CD4-positive, CD25-positive, alpha-beta regulatory T cell (primary cell): ENCODE measurements around the gene IPO13. TPM values are rescaled to one million over a fixed set of nuclear protein-coding genes. Genes with fewer than 3 reads are reported as not detected.

Experiments
- ATAC-seq, 2 donors: fragments of 150-1000 bp; cut with Tn5 transposase; one replicate each; pipeline ENCODE4 v1.10.0; 2021; ENCODE audit warnings: low read depth in 2 of 2, moderate number of reproducible peaks in 2 of 2, moderate library complexity in 1 of 2
- DNase-seq, 3 donors: peaks; one replicate each; pipeline versions ENCODE4 v3.0.0 to v3.0.0-alpha.2; 2012 to 2022; ENCODE audit warnings: mixed read lengths in 1 of 3
- H3K27ac ChIP-seq: one replicate; pipeline ENCODE4 v1.7.0; 2013; ENCODE audit warnings: mild to moderate bottlenecking, low read length; ENCODE audit not compliant: insufficient read depth, poor library complexity, severe bottlenecking
- H3K27me3 ChIP-seq: one replicate; pipeline ENCODE4 v1.7.0; 2013; ENCODE audit warnings: low read length; ENCODE audit not compliant: control insufficient read depth, insufficient read depth
- H3K36me3 ChIP-seq: one replicate; pipeline ENCODE4 v1.7.0; 2013; ENCODE audit warnings: mild to moderate bottlenecking, low read length, moderate library complexity; ENCODE audit not compliant: control insufficient read depth, insufficient read depth
- H3K4me1 ChIP-seq: 2 replicates; pipeline ENCODE4 v1.7.0; 2013; ENCODE audit warnings: mild to moderate bottlenecking, low read length; ENCODE audit not compliant: insufficient read depth, control insufficient read depth, poor library complexity, severe bottlenecking
- H3K4me3 ChIP-seq: one replicate; pipeline ENCODE4 v1.7.0; 2013; ENCODE audit warnings: low read depth, mild to moderate bottlenecking, low read length, moderate library complexity
- H3K9me3 ChIP-seq, 2 experiments: 1 replicate in 1 of 2; 2 replicates in 1 of 2; pipeline ENCODE4 v1.7.0; 2013; ENCODE audit warnings: low read length in 2 of 2, mild to moderate bottlenecking in 1 of 2, moderate library complexity in 1 of 2; ENCODE audit not compliant: control insufficient read depth in 2 of 2
- H3K27ac Mint-ChIP-seq, 3 donors: one replicate each; pipeline ENCODE4 v1.8.0; 2020 to 2022; ENCODE audit warnings: mild to moderate bottlenecking in 3 of 3, mixed read lengths in 3 of 3, moderate library complexity in 2 of 3
- H3K27me3 Mint-ChIP-seq: one replicate; pipeline ENCODE4 v1.8.0; 2022; ENCODE audit warnings: mild to moderate bottlenecking, mixed read lengths
- H3K36me3 Mint-ChIP-seq: one replicate; pipeline ENCODE4 v1.8.0; 2020; ENCODE audit warnings: mixed read lengths
- H3K4me1 Mint-ChIP-seq, 4 donors: one replicate each; pipeline ENCODE4 v1.8.0; 2020 to 2022; ENCODE audit warnings: mixed read lengths in 4 of 4, mild to moderate bottlenecking in 1 of 4
- H3K4me3 Mint-ChIP-seq, 4 donors: one replicate each; pipeline ENCODE4 v1.8.0; 2020 to 2022; ENCODE audit warnings: mild to moderate bottlenecking in 4 of 4, mixed read lengths in 4 of 4, moderate library complexity in 3 of 4
- H3K9me3 Mint-ChIP-seq, 7 donors: one replicate each; pipeline ENCODE4 v1.8.0; 2020 to 2022; ENCODE audit warnings: mixed read lengths in 7 of 7, mild to moderate bottlenecking in 3 of 7, moderate library complexity in 2 of 7
- polyA plus RNA-seq, 4 donors: library from polyadenylated mRNA; unstranded; fragments of 300-500 nt; fragmentation: Illumina TruSeq; gene quantifications; one replicate each; pipeline ENCODE4 v1.2.3, GENCODE V29; 2021
- total RNA-seq: library from RNA; stranded (reverse); gene quantifications from one replicate; pipeline ENCODE4 v1.2.3, GENCODE V29; 2022

IPO13 gene
- total and polyA plus RNA-seq, 5 donors from 2014 or later: 9.4 to 12.6 (median 10.7) TPM

GRCh38 chr1:43991200-43991475, 44.4 kb downstream of the IPO13 start:
- DNase-seq (no peak), ATAC-seq (no peak)
- peaks cover 2 to 14% (median 6%) of the 10 kb centered on the region in 4 donors for H3K4me1 Mint-ChIP-seq
- peak overlapping the region; percentile 90 to 97 (median 94) for H3K4me3 Mint-ChIP-seq
- H3K27me3 ChIP-seq: no peaks in the 10 kb centered on the region
- H3K27me3 Mint-ChIP-seq: no peaks in the 10 kb centered on the region
- peak overlapping the region; percentile 46 for H3K4me3 ChIP-seq
- H3K27ac ChIP-seq: peak overlapping the region; percentile 57
- peaks cover 16% of the 10 kb centered on the region for H3K4me1 ChIP-seq
- no peaks in the 10 kb centered on the region for H3K36me3 ChIP-seq
- no peaks in the 10 kb centered on the region for H3K9me3 ChIP-seq
- H3K27ac Mint-ChIP-seq: peak overlapping the region in 2 of 3 donors; percentile 49 to 90
- H3K36me3 Mint-ChIP-seq: no peaks in the 10 kb centered on the region
- H3K9me3 Mint-ChIP-seq: no peaks in the 10 kb centered on the region

DNA sequence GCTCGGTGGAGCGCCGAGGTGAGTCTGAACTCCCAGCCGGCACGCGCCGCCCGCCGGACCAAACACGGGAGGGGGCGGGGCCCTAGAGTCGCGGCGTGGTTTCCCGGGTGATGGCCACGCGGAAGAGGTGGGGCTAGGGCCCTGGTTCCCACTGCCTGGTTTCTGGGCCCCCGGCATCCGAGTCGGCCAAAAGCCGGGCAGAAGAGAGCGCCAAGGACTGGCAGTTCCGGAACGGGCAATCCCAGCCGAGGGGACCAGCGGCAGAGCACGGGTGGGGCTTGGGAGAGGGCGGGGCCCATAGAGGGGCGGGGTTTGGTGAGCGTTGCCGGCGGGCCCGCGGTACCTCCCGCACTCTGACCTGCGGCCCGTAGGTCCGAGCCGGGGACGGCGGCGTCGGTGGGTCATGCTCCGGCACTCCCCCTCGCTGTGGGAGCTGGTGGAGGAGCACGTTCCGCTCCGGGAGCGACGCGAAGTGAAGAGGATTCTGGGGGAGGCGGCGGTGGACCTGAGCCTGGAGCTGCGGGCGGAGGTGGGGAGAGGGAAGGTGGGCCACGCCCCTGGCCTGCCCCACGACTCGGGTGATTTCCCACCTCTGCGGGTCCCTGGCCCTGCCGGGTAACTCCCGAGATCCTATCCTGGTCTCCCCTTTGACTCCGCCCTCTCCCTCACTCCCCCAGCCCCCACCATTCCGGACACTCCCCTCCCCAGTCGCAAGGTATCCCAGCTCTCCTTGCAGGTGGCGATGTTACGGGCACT, 44.9 kb downstream of the IPO13 start, which contains the start of gene CCDC24:
Gene CCDC24 (plus strand): TSS at position 124 of the 756 bp plus-strand sequence. CDS start 280 bp downstream, at position 404.
- H3K4me3 ChIP-seq: peak within 1 kb of the TSS; percentile 46
- H3K27me3 Mint-ChIP-seq: no peaks in the 10 kb centered on the region
- H3K27me3 ChIP-seq: no peaks in the 10 kb centered on the region
- H3K27ac Mint-ChIP-seq: peak within 1 kb of the TSS in 2 of 3 donors; percentile 49 to 90
- H3K36me3 Mint-ChIP-seq: no peaks in the 10 kb centered on the region
- peaks cover 2 to 14% (median 6%) of the 10 kb centered on the region in 4 donors for H3K4me1 Mint-ChIP-seq
- peak within 1 kb of the TSS; percentile 57 for H3K27ac ChIP-seq
- no peaks in the 10 kb centered on the region for H3K36me3 ChIP-seq
- H3K4me3 Mint-ChIP-seq: peak within 1 kb of the TSS; percentile 90 to 97 (median 94)
- no peaks in the 10 kb centered on the region for H3K9me3 Mint-ChIP-seq
- no peaks in the 10 kb centered on the region for H3K9me3 ChIP-seq
- DNase-seq (peak; percentile 71 to 75 (median 72)), ATAC-seq (peak; percentile 79 to 81)
- peaks cover 16% of the 10 kb centered on the region for H3K4me1 ChIP-seq

- Histone ChIP-seq H3K36me3 (no peaks in the 10 kb centered on the region), H3K27ac (no peak overlapping the region), H3K27me3 (no peaks in the 10 kb centered on the region), H3K4me3 (no peak overlapping the region), H3K4me1 (peaks cover 16% of the 10 kb centered on the region), H3K9me3 (no peaks in the 10 kb centered on the region)
- Mint-ChIP-seq H3K36me3 (no peaks in the 10 kb centered on the region), H3K9me3 (no peaks in the 10 kb centered on the region), H3K4me3 (peak overlapping the region; percentile 90 to 95 (median 92)), H3K4me1 (peaks cover 2 to 14% (median 6%) of the 10 kb centered on the region in 4 donors), H3K27ac (peak overlapping the region in 2 of 3 donors; percentile 36 to 49), H3K27me3 (no peaks in the 10 kb centered on the region)
- DNase-seq (no peak), ATAC-seq (no peak)
Observed at GRCh38 chr1:43992232-43992995, 45.7 kb downstream of the IPO13 start.

DNA sequence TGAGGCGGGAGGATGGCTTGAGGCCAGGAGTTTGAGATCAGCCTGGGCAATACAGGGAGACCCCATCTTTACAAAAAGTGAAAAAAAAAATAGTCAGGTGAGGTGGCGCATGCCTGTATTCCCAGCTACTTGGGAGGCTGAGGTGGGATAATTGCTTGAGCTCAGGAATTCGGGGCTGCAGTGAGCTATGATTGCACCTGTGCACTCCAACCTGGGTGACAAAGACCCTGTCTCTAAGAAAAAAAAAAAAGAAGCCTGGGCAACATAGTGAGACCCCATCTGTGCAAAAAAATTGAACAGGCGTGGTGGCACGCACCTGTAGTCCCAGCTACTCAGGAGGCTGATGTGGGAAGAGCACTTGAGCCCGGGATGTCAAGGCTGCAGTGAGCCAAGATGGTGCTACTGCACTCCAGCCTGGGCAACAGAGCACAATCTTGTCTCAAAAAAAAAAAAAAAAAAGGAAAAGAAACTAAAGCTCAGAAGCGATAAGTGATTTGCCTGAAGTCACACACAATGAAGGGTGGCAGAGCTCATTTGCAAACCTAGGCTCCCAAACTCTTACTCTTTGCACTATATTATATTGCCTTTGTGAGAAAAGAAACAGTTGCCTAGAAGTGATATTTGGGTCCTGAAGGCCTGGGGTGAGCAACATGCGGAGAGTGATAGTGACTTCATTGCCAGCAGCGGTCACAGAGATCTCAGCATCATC, 46.6 kb downstream of the IPO13 start:
- ATAC-seq (no peak), DNase-seq (no peak)
- H3K4me1 ChIP-seq: peaks cover 16% of the 10 kb centered on the region
- Mint-ChIP-seq H3K4me1 (peaks cover 2 to 14% (median 6%) of the 10 kb centered on the region in 4 donors), H3K27ac (peak overlapping the region in 1 of 3 donors; percentile 39), H3K36me3 (no peaks in the 10 kb centered on the region), H3K27me3 (no peaks in the 10 kb centered on the region), H3K4me3 (peak overlapping the region in 3 of 4 donors; percentile 90 to 95 (median 93)), H3K9me3 (no peaks in the 10 kb centered on the region)
- H3K9me3 ChIP-seq: no peaks in the 10 kb centered on the region
- no peaks in the 10 kb centered on the region for H3K27me3 ChIP-seq
- no peak overlapping the region for H3K4me3 ChIP-seq
- no peaks in the 10 kb centered on the region for H3K36me3 ChIP-seq
- H3K27ac ChIP-seq: no peak overlapping the region

GRCh38 chr1:43994071-43994470, 47.3 kb downstream of the IPO13 start:
- Mint-ChIP-seq H3K27ac (no peak overlapping the region), H3K9me3 (no peaks in the 10 kb centered on the region), H3K4me3 (peak overlapping the region in 3 of 4 donors; percentile 35 to 90 (median 43)), H3K4me1 (peaks cover 2 to 14% (median 6%) of the 10 kb centered on the region in 4 donors), H3K36me3 (no peaks in the 10 kb centered on the region), H3K27me3 (no peaks in the 10 kb centered on the region)
- H3K4me3 ChIP-seq: no peak overlapping the region
- ATAC-seq (no peak), DNase-seq (no peak)
- peaks cover 16% of the 10 kb centered on the region for H3K4me1 ChIP-seq
- H3K27ac ChIP-seq: no peak overlapping the region
- no peaks in the 10 kb centered on the region for H3K36me3 ChIP-seq
- H3K9me3 ChIP-seq: no peaks in the 10 kb centered on the region
- no peaks in the 10 kb centered on the region for H3K27me3 ChIP-seq

GRCh38 chr1:43994794-43995790, 48.3 kb downstream of the IPO13 start:
- Mint-ChIP-seq H3K27ac (no peak overlapping the region), H3K9me3 (no peaks in the 10 kb centered on the region), H3K4me3 (peak overlapping the region in 1 of 4 donors; percentile 21), H3K36me3 (no peaks in the 10 kb centered on the region), H3K27me3 (no peaks in the 10 kb centered on the region), H3K4me1 (peaks cover 2 to 14% (median 6%) of the 10 kb centered on the region in 4 donors)
- Histone ChIP-seq H3K4me1 (peaks cover 16% of the 10 kb centered on the region), H3K27me3 (no peaks in the 10 kb centered on the region), H3K27ac (no peak overlapping the region), H3K9me3 (no peaks in the 10 kb centered on the region), H3K4me3 (no peak overlapping the region), H3K36me3 (no peaks in the 10 kb centered on the region)
- DNase-seq (peak in 1 of 3 donors; percentile 28), ATAC-seq (no peak)
